Endothelial cell of umbilical vein (primary cell): ENCODE measurements around the gene ZMYM4.

ENCODE experiments used
- EZH2 ChIP-seq: IDR thresholded peaks from 2 replicates; pipeline ENCODE4 v1.6.1; 2012; ENCODE audit warnings: borderline replicate concordance, low read depth, mild to moderate bottlenecking, moderate library complexity, low read length, inconsistent platforms; ENCODE audit not compliant: severe bottlenecking
- GATA2 ChIP-seq: IDR thresholded peaks from 2 replicates; pipeline ENCODE4 v1.7.0; 2011; ENCODE audit warnings: low read depth, mild to moderate bottlenecking, moderate library complexity, mixed read lengths, low read length; ENCODE audit not compliant: insufficient read length, insufficient read depth
- POLR2A ChIP-seq: IDR thresholded peaks from 2 replicates; pipeline ENCODE4 v1.6.1; 2012; ENCODE audit warnings: low read depth, mild to moderate bottlenecking, control low read depth, low read length
- TF ChIP-seq, protein P1 (sequence below), 2 donors: IDR thresholded peaks; 1 replicate in 1 of 2; 2 replicates in 1 of 2; pipeline ENCODE4 v1.5.1; 2011; ENCODE audit warnings: low read length in 2 of 2, mild to moderate bottlenecking in 2 of 2, moderate library complexity in 2 of 2, control low read depth in 1 of 2, inconsistent platforms in 1 of 2, low read depth in 1 of 2; ENCODE audit not compliant: insufficient read depth in 1 of 2; ENCODE audit errors: extremely low read depth in 1 of 2

- TF ChIP-seq EZH2 (no peak), GATA2 (no peak), POLR2A (no peak)
- TF ChIP-seq, protein P1, sequence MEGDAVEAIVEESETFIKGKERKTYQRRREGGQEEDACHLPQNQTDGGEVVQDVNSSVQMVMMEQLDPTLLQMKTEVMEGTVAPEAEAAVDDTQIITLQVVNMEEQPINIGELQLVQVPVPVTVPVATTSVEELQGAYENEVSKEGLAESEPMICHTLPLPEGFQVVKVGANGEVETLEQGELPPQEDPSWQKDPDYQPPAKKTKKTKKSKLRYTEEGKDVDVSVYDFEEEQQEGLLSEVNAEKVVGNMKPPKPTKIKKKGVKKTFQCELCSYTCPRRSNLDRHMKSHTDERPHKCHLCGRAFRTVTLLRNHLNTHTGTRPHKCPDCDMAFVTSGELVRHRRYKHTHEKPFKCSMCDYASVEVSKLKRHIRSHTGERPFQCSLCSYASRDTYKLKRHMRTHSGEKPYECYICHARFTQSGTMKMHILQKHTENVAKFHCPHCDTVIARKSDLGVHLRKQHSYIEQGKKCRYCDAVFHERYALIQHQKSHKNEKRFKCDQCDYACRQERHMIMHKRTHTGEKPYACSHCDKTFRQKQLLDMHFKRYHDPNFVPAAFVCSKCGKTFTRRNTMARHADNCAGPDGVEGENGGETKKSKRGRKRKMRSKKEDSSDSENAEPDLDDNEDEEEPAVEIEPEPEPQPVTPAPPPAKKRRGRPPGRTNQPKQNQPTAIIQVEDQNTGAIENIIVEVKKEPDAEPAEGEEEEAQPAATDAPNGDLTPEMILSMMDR (IDR thresholded peaks at IDR 0.05; ENCODE audit: extremely low read depth in 1 of 2, insufficient read depth in 1 of 2, low read depth in 1 of 2, low read length in 2 of 2) = no peak
Observed at GRCh38 chr1:35301674-35302392, 33.3 kb downstream of the ZMYM4 start.
